Right atrium auricular region (tissue), 2 donors: Measurements from ENCODE around the gene WNT9B. TPM values are rescaled to one million over a fixed set of nuclear protein-coding genes. Genes with fewer than 3 reads are reported as not detected.

Experiments
- DNase-seq: peaks from one replicate; pipeline ENCODE4 v3.0.0-alpha.2; 2019; ENCODE audit warnings: low spot score
- H3K27ac ChIP-seq, 2 donors: fragments of 200-600 bp; sonication (generic); 1 replicate in 1 of 2; 2 replicates in 1 of 2; pipeline ENCODE4 v1.5.1; 2016 to 2019
- H3K27me3 ChIP-seq, 2 donors: fragments of 200-600 bp; sonication (generic); one replicate each; pipeline versions ENCODE4 v1.5.1 to v1.6.0; 2017 to 2019
- H3K36me3 ChIP-seq: fragments of 200-600 bp; sonication (generic); one replicate; pipeline ENCODE4 v1.5.1; 2016
- H3K4me1 ChIP-seq, 2 donors: fragments of 200-600 bp; sonication (generic); one replicate each; pipeline versions ENCODE4 v1.5.1 to v1.6.0; 2017 to 2019
- H3K4me3 ChIP-seq, 2 donors: fragments of 200-600 bp; sonication (generic); 1 replicate in 1 of 2; 2 replicates in 1 of 2; pipeline ENCODE4 v1.5.1; 2017 to 2019; ENCODE audit warnings: mild to moderate bottlenecking in 1 of 2, moderate library complexity in 1 of 2
- H3K9me3 ChIP-seq, 2 donors: fragments of 200-600 bp; sonication (generic); one replicate each; pipeline ENCODE4 v1.5.1; 2019
- CTCF ChIP-seq, 2 donors: fragments of 200-600 bp; sonication (generic); IDR thresholded peaks; one replicate each; pipeline ENCODE4 v1.5.1; 2019; ENCODE audit warnings: antibody characterized with exemption in 2 of 2
- total RNA-seq, 2 donors: library from RNA; depleted of rRNA; stranded (reverse); fragments of >200 nt; gene quantifications; one replicate each; pipeline ENCODE4 v1.1.0, GENCODE V29; 2016

Gene WNT9B
- total RNA-seq, 2 donors from 2014 or later = 2.4 to 22.1 TPM

DNA sequence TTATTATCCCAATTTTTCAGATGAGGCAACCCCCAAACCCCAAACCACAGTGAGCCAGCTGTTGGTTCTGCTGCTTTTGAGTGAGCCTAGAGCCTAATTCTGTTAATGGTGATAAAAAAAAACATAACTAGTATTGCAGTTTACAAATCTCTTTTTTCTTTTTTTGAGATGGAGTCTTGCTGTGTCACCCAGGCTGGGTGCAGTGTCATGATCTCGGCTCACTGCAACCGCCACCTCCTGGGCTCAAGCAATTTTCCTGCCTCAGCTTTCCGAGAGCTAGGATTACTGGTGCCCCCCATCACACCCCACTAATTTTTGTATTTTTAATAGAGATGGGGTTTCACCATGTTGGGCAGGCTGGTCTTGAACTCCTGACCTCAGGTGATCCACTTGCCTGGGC lies 3.1 kb downstream of the WNT9B start:
- no peak for TF ChIP-seq CTCF (IDR thresholded peaks at IDR 0.05)
- H3K27me3 ChIP-seq = peaks cover 8 to 11% of the 10 kb centered on the region in 2 donors
- no peak for DNase-seq
- peaks cover 0 to 15% of the 10 kb centered on the region in 2 donors for H3K4me1 ChIP-seq
- H3K4me3 ChIP-seq = no peak overlapping the region
- no peak overlapping the region for H3K27ac ChIP-seq
- no peaks in the 10 kb centered on the region for H3K36me3 ChIP-seq
- no peaks in the 10 kb centered on the region for H3K9me3 ChIP-seq

GRCh38 chr17:46854948-46855347 lies 3.6 kb downstream of the WNT9B start:
- Histone ChIP-seq H3K4me3 (no peak overlapping the region), H3K9me3 (no peaks in the 10 kb centered on the region), H3K4me1 (peaks cover 0 to 15% of the 10 kb centered on the region in 2 donors), H3K27me3 (peaks cover 8 to 11% of the 10 kb centered on the region in 2 donors), H3K27ac (no peak overlapping the region), H3K36me3 (no peaks in the 10 kb centered on the region)
- no peak for DNase-seq
- no peak for TF ChIP-seq CTCF (IDR thresholded peaks at IDR 0.05)

- no peaks in the 10 kb centered on the region for H3K27me3 ChIP-seq
- no peaks in the 10 kb centered on the region for H3K36me3 ChIP-seq
- no peak for TF ChIP-seq CTCF (IDR thresholded peaks at IDR 0.05)
Observed at GRCh38 chr17:46857600-46857999, 6.2 kb downstream of the WNT9B start.

DNA sequence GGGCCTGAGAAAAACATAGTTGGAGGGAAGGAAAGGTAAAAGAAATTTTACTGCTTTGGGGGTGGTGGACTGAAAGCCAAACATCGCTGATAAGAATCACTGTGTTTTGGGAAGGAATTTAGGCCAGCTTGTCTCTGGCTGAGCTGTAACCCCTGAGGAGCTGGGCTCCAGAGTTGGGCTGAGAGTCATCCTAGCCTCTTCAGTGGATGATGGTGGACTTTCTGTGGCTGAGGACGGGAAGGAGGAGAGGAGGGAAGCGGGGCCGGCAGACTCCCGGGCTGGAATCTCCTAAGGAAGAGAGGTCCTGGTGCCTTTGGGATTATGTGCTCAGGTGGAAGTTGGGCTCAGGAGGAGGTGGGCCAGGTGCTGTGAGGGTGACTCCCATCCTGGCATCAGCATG lies 8.6 kb downstream of the WNT9B start:
- no peak for DNase-seq
- no peak for TF ChIP-seq CTCF (IDR thresholded peaks at IDR 0.05)
- H3K36me3 ChIP-seq = no peaks in the 10 kb centered on the region
- H3K4me1 ChIP-seq = no peaks in the 10 kb centered on the region
- H3K9me3 ChIP-seq = no peaks in the 10 kb centered on the region
- no peak overlapping the region for H3K4me3 ChIP-seq
- no peak overlapping the region for H3K27ac ChIP-seq
- no peaks in the 10 kb centered on the region for H3K27me3 ChIP-seq

More at GRCh38 chr17:46857600-46857999, 6.2 kb downstream of the WNT9B start:
- no peak for DNase-seq
- Histone ChIP-seq H3K27ac (no peak overlapping the region), H3K4me3 (no peak overlapping the region), H3K9me3 (no peaks in the 10 kb centered on the region), H3K4me1 (no peaks in the 10 kb centered on the region)

DNA sequence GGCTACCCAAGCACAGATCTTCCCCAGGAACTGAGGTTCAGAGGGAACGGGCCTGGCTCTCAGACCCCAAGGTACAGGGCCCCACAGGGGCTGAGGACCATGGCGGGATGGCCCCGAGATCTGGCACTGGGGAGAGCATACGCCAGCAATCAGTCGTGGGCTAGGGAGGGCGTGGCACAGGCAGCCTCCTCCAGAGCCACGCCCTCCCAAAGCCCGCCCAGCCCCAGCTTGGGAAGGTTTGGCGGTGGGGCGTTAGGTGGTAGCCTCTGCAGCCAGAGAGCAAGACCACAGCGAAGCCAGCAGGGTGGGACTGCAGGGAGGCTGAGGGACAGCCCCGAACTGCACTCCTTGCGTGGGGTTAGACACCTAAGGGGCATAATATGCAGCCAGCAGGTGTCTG lies 11.6 kb downstream of the WNT9B start:
- Histone ChIP-seq H3K4me3 (no peak overlapping the region), H3K27ac (no peak overlapping the region), H3K9me3 (no peaks in the 10 kb centered on the region), H3K4me1 (no peaks in the 10 kb centered on the region), H3K27me3 (no peaks in the 10 kb centered on the region), H3K36me3 (no peaks in the 10 kb centered on the region)
- no peak for TF ChIP-seq CTCF (IDR thresholded peaks at IDR 0.05)
- DNase-seq = no peak

- Histone ChIP-seq H3K4me1 (no peaks in the 10 kb centered on the region), H3K27ac (no peak overlapping the region), H3K4me3 (no peak overlapping the region), H3K27me3 (no peaks in the 10 kb centered on the region), H3K36me3 (no peaks in the 10 kb centered on the region), H3K9me3 (no peaks in the 10 kb centered on the region)
- no peak for DNase-seq
- no peak for TF ChIP-seq CTCF (IDR thresholded peaks at IDR 0.05)
Observed at GRCh38 chr17:46863383-46864121, 12.2 kb downstream of the WNT9B start.
